Peyer's patch (tissue), 4 donors: ENCODE data around the gene SYN1.

Experiments used
- POLR2A ChIP-seq, 2 donors: fragments of 450-650 bp; IDR thresholded peaks; one replicate each; pipeline ENCODE4 v1.5.1; 2017; ENCODE audit warnings: antibody characterized with exemption in 2 of 2, mild to moderate bottlenecking in 2 of 2, moderate library complexity in 2 of 2
- TF ChIP-seq, protein P1 (sequence below), 6 experiments: fragments of 450-650 bp in 4 of 6; fragments of 200-600 bp in 2 of 6; sonication (generic) in 1 of 6; IDR thresholded peaks; one replicate each; pipeline ENCODE4 v1.5.1; 2017 to 2019; ENCODE audit warnings: antibody characterized with exemption in 6 of 6, mild to moderate bottlenecking in 3 of 6, moderate library complexity in 1 of 6

DNA sequence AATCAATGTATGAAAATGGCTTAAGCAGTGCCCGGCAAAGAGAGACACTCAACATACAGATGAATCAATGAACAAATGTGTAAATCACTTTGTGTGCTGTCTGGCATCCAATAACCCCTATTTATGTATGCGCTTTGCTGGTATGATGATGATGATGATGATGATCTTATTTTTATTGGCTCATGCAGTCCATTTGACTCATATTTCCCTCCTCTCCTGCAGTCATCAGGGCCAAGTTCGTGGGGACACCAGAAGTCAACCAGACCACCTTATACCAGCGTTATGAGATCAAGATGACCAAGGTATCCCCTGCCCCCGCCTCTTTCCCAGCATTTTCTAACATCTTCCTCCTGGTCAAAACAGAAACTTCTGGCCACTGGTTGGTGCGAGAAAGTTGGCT, 34.9 kb downstream of the SYN1 start:
- TF ChIP-seq, protein P1, sequence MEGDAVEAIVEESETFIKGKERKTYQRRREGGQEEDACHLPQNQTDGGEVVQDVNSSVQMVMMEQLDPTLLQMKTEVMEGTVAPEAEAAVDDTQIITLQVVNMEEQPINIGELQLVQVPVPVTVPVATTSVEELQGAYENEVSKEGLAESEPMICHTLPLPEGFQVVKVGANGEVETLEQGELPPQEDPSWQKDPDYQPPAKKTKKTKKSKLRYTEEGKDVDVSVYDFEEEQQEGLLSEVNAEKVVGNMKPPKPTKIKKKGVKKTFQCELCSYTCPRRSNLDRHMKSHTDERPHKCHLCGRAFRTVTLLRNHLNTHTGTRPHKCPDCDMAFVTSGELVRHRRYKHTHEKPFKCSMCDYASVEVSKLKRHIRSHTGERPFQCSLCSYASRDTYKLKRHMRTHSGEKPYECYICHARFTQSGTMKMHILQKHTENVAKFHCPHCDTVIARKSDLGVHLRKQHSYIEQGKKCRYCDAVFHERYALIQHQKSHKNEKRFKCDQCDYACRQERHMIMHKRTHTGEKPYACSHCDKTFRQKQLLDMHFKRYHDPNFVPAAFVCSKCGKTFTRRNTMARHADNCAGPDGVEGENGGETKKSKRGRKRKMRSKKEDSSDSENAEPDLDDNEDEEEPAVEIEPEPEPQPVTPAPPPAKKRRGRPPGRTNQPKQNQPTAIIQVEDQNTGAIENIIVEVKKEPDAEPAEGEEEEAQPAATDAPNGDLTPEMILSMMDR (IDR thresholded peaks at IDR 0.05): no peak
- no peak for TF ChIP-seq POLR2A (IDR thresholded peaks at IDR 0.05)
